Raji (cell line): ENCODE measurements around the gene RPL10L.

Experiments
- POLR2A ChIP-seq: IDR thresholded peaks from 2 replicates; pipeline ENCODE4 v1.6.1; 2011; ENCODE audit warnings: low read depth, low read length, control low read depth; ENCODE audit not compliant: insufficient read depth

The RPL10L gene

GRCh38 chr14:46651526-46652144 is at the start of gene RPL10L:
RPL10L (minus strand) TSS chr14:46651781; CDS start chr14:46651736, 45 bp downstream.
- no peak for TF ChIP-seq POLR2A

- TF ChIP-seq POLR2A = no peak
These were observed 40.2 kb upstream of the RPL10L start for GRCh38 chr14:46691819-46692218.

GRCh38 chr14:46686652-46687051 is 35.1 kb upstream of the RPL10L start:
- TF ChIP-seq POLR2A = no peak

GRCh38 chr14:46672128-46672527 is 20.5 kb upstream of the RPL10L start:
- TF ChIP-seq POLR2A = no peak

DNA sequence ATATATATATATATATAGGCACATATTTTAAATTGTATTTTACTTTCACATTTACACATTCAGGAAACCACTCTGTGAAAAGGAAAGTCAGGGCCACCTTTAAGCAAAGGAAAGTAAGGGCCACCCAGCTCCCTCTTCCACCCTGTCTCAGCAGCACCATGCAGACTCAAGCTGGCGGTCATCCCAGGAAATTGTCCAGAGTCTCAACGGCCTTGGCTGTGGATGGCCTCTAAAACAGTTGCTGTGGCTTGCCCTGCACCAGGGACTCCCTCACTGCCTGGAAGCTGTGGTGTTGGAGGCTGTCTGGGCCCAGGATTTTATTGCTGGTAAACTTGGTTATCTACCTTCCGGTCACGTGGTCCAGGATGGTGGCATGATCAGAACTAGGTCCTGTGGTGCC is 11.8 kb upstream of the RPL10L start:
- no peak for TF ChIP-seq POLR2A

GRCh38 chr14:46661728-46662127 is 10.1 kb upstream of the RPL10L start:
- no peak for TF ChIP-seq POLR2A

DNA sequence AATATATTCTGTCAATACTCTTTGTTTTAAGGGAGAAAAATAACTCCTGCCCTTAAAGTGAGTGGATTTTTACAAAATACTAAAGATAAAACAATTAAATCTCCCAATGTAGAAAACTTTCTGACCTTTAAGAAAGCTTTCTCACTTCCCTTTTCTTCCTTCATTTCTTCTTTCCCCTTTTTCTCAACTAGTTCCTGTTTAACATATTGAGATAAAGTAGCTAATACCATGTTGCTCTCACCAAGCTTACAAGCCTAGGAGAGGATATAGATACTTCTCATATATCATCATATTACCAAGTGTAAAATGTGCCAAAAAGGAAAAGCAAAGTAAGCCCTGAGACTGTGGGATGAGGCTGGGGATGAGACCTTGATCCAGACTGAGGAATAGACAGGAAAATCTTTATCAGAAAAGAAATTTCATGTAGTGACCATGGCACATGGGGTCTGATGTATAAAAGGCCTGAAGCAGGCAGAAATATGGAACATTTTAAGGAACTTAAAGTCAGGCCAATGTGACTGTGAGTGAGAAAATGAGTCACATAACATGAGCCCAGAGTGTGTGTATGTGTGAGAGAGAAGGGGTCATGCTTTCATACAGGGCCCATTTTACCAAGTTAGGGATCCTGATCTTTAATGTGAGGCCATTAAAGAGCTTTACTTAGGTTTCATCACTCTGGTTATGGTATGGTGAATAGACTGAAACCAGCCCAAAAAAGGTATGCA is 1.6 kb upstream of the RPL10L start:
- TF ChIP-seq POLR2A = no peak

GRCh38 chr14:46646796-46647195 is 4.8 kb downstream of the RPL10L start:
- no peak for TF ChIP-seq POLR2A

GRCh38 chr14:46626876-46627275 is 24.7 kb downstream of the RPL10L start:
- TF ChIP-seq POLR2A = no peak
